ENCODE measurements around the gene CDT1. TPM values are rescaled to one million over a fixed set of nuclear protein-coding genes. Genes with fewer than 3 reads are reported as not detected.

The CDT1 gene
- total RNA-seq, 1 experiment from 2014 or later: 39.9 TPM

GRCh38 chr16:88810166-88810911, 6.8 kb downstream of the CDT1 start:
- intact Hi-C loops (cut with micrococcal nuclease; ENCODE audit: unreplicated experiment) (loop anchor here (10.0 kb wide), 1 partner anchor 354 kb away; no protein-coding TSS in a partner anchor), in situ Hi-C loops (cut with HindIII; ENCODE audit: low pct_unique_long_range_greater_than_20kb, low sequenced_read_pairs) (no loop called here)
- H3K27ac ChIP-seq (ENCODE audit: low read length): peak overlapping the region; percentile 89
- ATAC-seq (no peak), DNase-seq (ENCODE audit: low read depth, low spot score) (no peak)
- peaks cover 21% of the 10 kb centered on the region for H3K4me1 ChIP-seq (ENCODE audit: control insufficient read depth, insufficient read depth, low read length)
- no TSS peak for BruUV-seq (replicated peaks)
- no peaks in the 10 kb centered on the region for H3K27me3 ChIP-seq (ENCODE audit: control insufficient read depth, insufficient read depth, low read length)
- no peak for TF ChIP-seq CTCF (IDR thresholded peaks at IDR 0.05)
- no peak for TF ChIP-seq POLR2AphosphoS5 (IDR thresholded peaks at IDR 0.05; ENCODE audit: low read depth, low read length)
- TF ChIP-seq SIN3A (IDR thresholded peaks at IDR 0.05; ENCODE audit: borderline replicate concordance, insufficient read depth, low read depth, low read length): no peak
- TF ChIP-seq REST (IDR thresholded peaks at IDR 0.05; ENCODE audit: insufficient read depth in 1 of 2, low read depth in 2 of 2, low read length in 1 of 2): no peak
- TF ChIP-seq TCF7L2 (IDR thresholded peaks at IDR 0.05; ENCODE audit: low read depth, low read length): no peak
- peaks cover 4% of the 10 kb centered on the region; the same call in 1 of the 2 replicates for H3K36me3 ChIP-seq (ENCODE audit: control insufficient read depth, insufficient read depth, low read length)
- ChIA-PET POLR2A (no interaction called here), CTCF (interaction anchor here (0.6 to 1.8 kb wide), 2 partner anchors 63 to 73 kb away, joined by 3 to 7 read pairs; no protein-coding TSS in a partner anchor)
- H3K4me3 ChIP-seq (ENCODE audit: low read depth in 2 of 2, low read length in 2 of 2): peak overlapping the region; percentile 64 to 78
- no peaks in the 10 kb centered on the region for H3K9me3 ChIP-seq (ENCODE audit: control insufficient read depth, insufficient read depth, low read depth, low read length)

GRCh38 chr16:88810912-88811768, 7.6 kb downstream of the CDT1 start:
- H3K4me3 ChIP-seq (ENCODE audit: low read depth in 2 of 2, low read length in 2 of 2): peak overlapping the region; percentile 64 to 78
- intact Hi-C loops (cut with micrococcal nuclease; ENCODE audit: unreplicated experiment) (loop anchor here (10.0 kb wide), 1 partner anchor 354 kb away; no protein-coding TSS in a partner anchor), in situ Hi-C loops (cut with HindIII; ENCODE audit: low pct_unique_long_range_greater_than_20kb, low sequenced_read_pairs) (no loop called here)
- no peaks in the 10 kb centered on the region for H3K9me3 ChIP-seq (ENCODE audit: control insufficient read depth, insufficient read depth, low read depth, low read length)
- H3K4me1 ChIP-seq (ENCODE audit: control insufficient read depth, insufficient read depth, low read length): peaks cover 21% of the 10 kb centered on the region
- ATAC-seq (peak; percentile 34), DNase-seq (ENCODE audit: low read depth, low spot score) (no peak)
- H3K36me3 ChIP-seq (ENCODE audit: control insufficient read depth, insufficient read depth, low read length): peaks cover 4% of the 10 kb centered on the region; the same call in 1 of the 2 replicates
- BruUV-seq (replicated peaks): no TSS peak
- H3K27ac ChIP-seq (ENCODE audit: low read length): peak overlapping the region; percentile 89
- TF ChIP-seq POLR2AphosphoS5 (IDR thresholded peaks at IDR 0.05; ENCODE audit: low read depth, low read length) (no peak), CTCF (IDR thresholded peaks at IDR 0.05) (no peak), SIN3A (IDR thresholded peaks at IDR 0.05; ENCODE audit: borderline replicate concordance, insufficient read depth, low read depth, low read length) (0 out of 2 replicates have a peak, but pooled peaks have one; percentile 47), TCF7L2 (IDR thresholded peaks at IDR 0.05; ENCODE audit: low read depth, low read length) (no peak), REST (IDR thresholded peaks at IDR 0.05; ENCODE audit: insufficient read depth in 1 of 2, low read depth in 2 of 2, low read length in 1 of 2) (no peak)
- CTCF ChIA-PET: interaction anchor here (1.8 kb wide), 1 partner anchor 74 kb away, joined by 7 read pairs; no protein-coding TSS in a partner anchor
- POLR2A ChIA-PET: no interaction called here
- no peaks in the 10 kb centered on the region for H3K27me3 ChIP-seq (ENCODE audit: control insufficient read depth, insufficient read depth, low read length)
